HCT116 (cell line): ENCODE data around the gene TARS3. TPM values are rescaled to one million over a fixed set of nuclear protein-coding genes. Genes with fewer than 3 reads are reported as not detected.
A peak's percentile ranks its signal among the peaks of the same experiment; 100 is the strongest.

Source experiments
- ATAC-seq: fragments of 200-7000 bp; cut with Tn5 transposase; 2 replicates; pipeline ENCODE4 v1.9.1; 2020; ENCODE audit warnings: mild to moderate bottlenecking, moderate library complexity
- BruUV-seq: library from RNA; stranded (reverse); fragments of 400-500 nt; replicated peaks from 2 replicates; lab custom pipeline; 2021; lab: Mats Ljungman, UMichigan
- CTCF ChIA-PET: fragments of 300-600 bp; sonication (Branson Sonifier 250); formaldehyde crosslinking; loops from one replicate; lab custom pipeline; 2021; ENCODE audit warnings: antibody characterized with exemption; lab: Charles Lee
- POLR2A ChIA-PET: fragments of 300-600, 350-600 bp; sonication (Branson Sonifier 250); formaldehyde crosslinking; loops from one replicate; lab custom pipeline; 2021; ENCODE audit warnings: antibody characterized with exemption; lab: Charles Lee
- RAD21 ChIA-PET, 2 experiments: fragments of 300-600 bp; sonication (Branson Sonifier 250); formaldehyde crosslinking; loops; one replicate each; lab custom pipeline; 2023; ENCODE audit warnings: low total read pairs in 2 of 2; ENCODE audit not compliant: uncharacterized antibody in 2 of 2, unreplicated experiment in 2 of 2, low non-redundant PET in 1 of 2; lab: Charles Lee
- DNase-seq: peaks from one replicate; pipeline ENCODE4 v3.0.0-alpha.2; 2010; ENCODE audit warnings: low read depth, low spot score
- H2AFZ ChIP-seq: fragments of 200-600 bp; shearing (Covaris generic), sonication (generic); 2 replicates; pipeline ENCODE4 v1.6.1; 2017; ENCODE audit warnings: low read depth, mixed run types, mixed read lengths, antibody characterized with exemption, low read length; ENCODE audit not compliant: poor library complexity, severe bottlenecking
- H3K27ac ChIP-seq: 2 replicates; pipeline ENCODE4 v1.5.1; 2012; ENCODE audit warnings: low read depth, low read length
- H3K27me3 ChIP-seq: fragments of 200-600 bp; sonication (generic); 2 replicates; pipeline ENCODE4 v1.6.1; 2016; ENCODE audit warnings: mixed run types, low read length, mixed read lengths; ENCODE audit not compliant: insufficient read depth
- H3K36me3 ChIP-seq, 2 experiments: fragments of 200-500 bp in 1 of 2; fragments of 200-600 bp in 1 of 2; sonication (Bioruptor generic) in 1 of 2; sonication (generic) in 1 of 2; 2 replicates each; pipeline versions ENCODE4 v1.5.1 to v1.6.1; 2014 to 2016; ENCODE audit warnings: low read length in 2 of 2, inconsistent platforms in 1 of 2, mixed read lengths in 1 of 2, mixed run types in 1 of 2; ENCODE audit not compliant: insufficient read depth in 2 of 2, control insufficient read depth in 1 of 2
- H3K4me1 ChIP-seq, 2 experiments: fragments of 200-600 bp in 1 of 2; sonication (generic) in 1 of 2; 2 replicates each; pipeline versions ENCODE4 v1.5.1 to v1.6.1; 2012 to 2017; ENCODE audit warnings: low read length in 2 of 2, inconsistent platforms in 1 of 2, mild to moderate bottlenecking in 1 of 2, mixed read lengths in 1 of 2, mixed run types in 1 of 2, moderate library complexity in 1 of 2; ENCODE audit not compliant: insufficient read depth in 2 of 2, control insufficient read depth in 1 of 2
- H3K4me2 ChIP-seq: fragments of 200-600 bp; sonication (generic); 2 replicates; pipeline ENCODE4 v1.6.1; 2017; ENCODE audit warnings: mixed run types, low read length, mixed read lengths
- H3K4me3 ChIP-seq, 2 experiments: fragments of 200-600 bp in 1 of 2; sonication (generic) in 1 of 2; replicated peaks in 1 of 2; 2 replicates each; pipeline ENCODE4 v1.5.1; 2011 to 2016; ENCODE audit warnings: low read length in 2 of 2, control low read depth in 1 of 2, low read depth in 1 of 2, mild to moderate bottlenecking in 1 of 2, mixed read lengths in 1 of 2, mixed run types in 1 of 2
- H3K79me2 ChIP-seq: fragments of 200-600 bp; sonication (generic); 2 replicates; pipeline ENCODE4 v1.6.1; 2017; ENCODE audit warnings: mild to moderate bottlenecking, mixed run types, low read length, moderate library complexity, mixed read lengths; ENCODE audit not compliant: insufficient read depth
- H3K9ac ChIP-seq: fragments of 200-600 bp; sonication (generic); 2 replicates; pipeline ENCODE4 v1.6.1; 2016; ENCODE audit warnings: low read length, mixed read lengths
- H3K9me2 ChIP-seq: fragments of 200-600 bp; sonication (generic), shearing (Covaris generic); 2 replicates; pipeline ENCODE4 v1.6.1; 2017; ENCODE audit warnings: mixed run types, mild to moderate bottlenecking, moderate library complexity; ENCODE audit not compliant: insufficient read depth
- H3K9me3 ChIP-seq, 2 experiments: fragments of 200-500 bp in 1 of 2; fragments of 200-600 bp in 1 of 2; sonication (Bioruptor generic) in 1 of 2; sonication (generic) in 1 of 2; 2 replicates each; pipeline ENCODE4 v1.6.1; 2014 to 2017; ENCODE audit warnings: low read length in 2 of 2, mixed read lengths in 2 of 2, inconsistent platforms in 1 of 2, low read depth in 1 of 2, mild to moderate bottlenecking in 1 of 2, mixed run types in 1 of 2, moderate library complexity in 1 of 2; ENCODE audit not compliant: control insufficient read depth in 1 of 2, insufficient read depth in 1 of 2
- H4K20me1 ChIP-seq: fragments of 200-600 bp; sonication (generic), shearing (Covaris generic); 2 replicates; pipeline ENCODE4 v1.6.1; 2017; ENCODE audit warnings: mixed run types, mild to moderate bottlenecking, moderate library complexity; ENCODE audit not compliant: insufficient read depth
- ATF3 ChIP-seq: IDR thresholded peaks from 2 replicates; pipeline ENCODE4 v1.6.1; 2012
- CBX3 ChIP-seq: IDR thresholded peaks from 2 replicates; pipeline ENCODE4 v1.6.1; 2012; ENCODE audit warnings: low read depth
- CEBPB ChIP-seq: IDR thresholded peaks from 2 replicates; pipeline ENCODE4 v1.6.1; 2012; ENCODE audit warnings: low read depth
- CTCF ChIP-seq, 3 experiments: fragments of 200-600 bp in 1 of 3; sonication (generic) in 1 of 3; IDR thresholded peaks in 2 of 3; conservative IDR thresholded peaks in 1 of 3; 2 replicates each; pipeline ENCODE4 v1.5.1; 2012 to 2017; ENCODE audit warnings: low read depth in 2 of 3, low read length in 2 of 3, antibody characterized with exemption in 1 of 3, borderline replicate concordance in 1 of 3, control low read depth in 1 of 3, mild to moderate bottlenecking in 1 of 3, mixed read lengths in 1 of 3, mixed run types in 1 of 3, moderate library complexity in 1 of 3; ENCODE audit not compliant: insufficient read depth in 1 of 3
- EGR1 ChIP-seq: IDR thresholded peaks from 2 replicates; pipeline ENCODE4 v1.6.1; 2012; ENCODE audit warnings: low read depth
- ELF1 ChIP-seq: IDR thresholded peaks from 2 replicates; pipeline ENCODE4 v1.6.1; 2012; ENCODE audit warnings: low read depth, borderline replicate concordance
- EZH2 ChIP-seq: fragments of 200-600 bp; sonication (generic); IDR thresholded peaks from 2 replicates; pipeline ENCODE4 v1.6.1; 2017; ENCODE audit warnings: antibody characterized with exemption, mixed run types
- EZH2phosphoT487 ChIP-seq: fragments of 200-600 bp; IDR thresholded peaks from 2 replicates; pipeline ENCODE4 v1.6.1; 2018; ENCODE audit warnings: antibody characterized with exemption, borderline replicate concordance
- FOSL1 ChIP-seq: IDR thresholded peaks from 2 replicates; pipeline ENCODE4 v1.6.1; 2012; ENCODE audit warnings: low read depth
- JUND ChIP-seq: IDR thresholded peaks from 2 replicates; pipeline ENCODE4 v1.6.1; 2012
- MAX ChIP-seq: IDR thresholded peaks from 2 replicates; pipeline ENCODE4 v1.6.1; 2012
- POLR2A ChIP-seq: IDR thresholded peaks from 2 replicates; pipeline ENCODE4 v1.7.0; 2011; ENCODE audit warnings: borderline replicate concordance; ENCODE audit not compliant: insufficient read depth, insufficient read length; ENCODE audit errors: extremely low read depth
- POLR2AphosphoS5 ChIP-seq: IDR thresholded peaks from 2 replicates; pipeline ENCODE4 v1.6.1; 2011; ENCODE audit warnings: mild to moderate bottlenecking, low read depth, low read length, moderate library complexity
- RAD21 ChIP-seq: IDR thresholded peaks from 2 replicates; pipeline ENCODE4 v1.6.1; 2012; ENCODE audit warnings: low read depth, mild to moderate bottlenecking
- SIN3A ChIP-seq: IDR thresholded peaks from 2 replicates; pipeline ENCODE4 v1.6.1; 2012; ENCODE audit warnings: low read depth
- SP1 ChIP-seq: IDR thresholded peaks from 2 replicates; pipeline ENCODE4 v1.6.1; 2012; ENCODE audit warnings: low read depth
- SRF ChIP-seq: IDR thresholded peaks from 2 replicates; pipeline ENCODE4 v1.6.1; 2012; ENCODE audit warnings: low read depth
- TCF7L2 ChIP-seq: IDR thresholded peaks from 2 replicates; pipeline ENCODE4 v1.7.0; 2011; ENCODE audit warnings: borderline replicate concordance, inconsistent platforms; ENCODE audit not compliant: insufficient read depth, insufficient read length; ENCODE audit errors: extremely low read depth
- YY1 ChIP-seq: IDR thresholded peaks from 2 replicates; pipeline ENCODE4 v1.6.1; 2011; ENCODE audit warnings: low read length, low read depth, moderate library complexity, mild to moderate bottlenecking; ENCODE audit not compliant: insufficient replicate concordance; ENCODE audit errors: extremely low read depth
- ZFX ChIP-seq: fragments of 450-650 bp; IDR thresholded peaks from 2 replicates; pipeline ENCODE4 v1.6.1; 2017
- intact Hi-C: fragments of 100-400 bp; cut with micrococcal nuclease; formaldehyde crosslinking; loops from 2 replicates; pipeline ENCODE4 v1.10.0; 2022
- total RNA-seq: library from RNA; stranded (reverse); gene quantifications from one replicate; pipeline ENCODE4 v1.2.1, GENCODE V29; 2021; ENCODE audit not compliant: unreplicated experiment
- TF ChIP-seq, protein P1 (sequence below): IDR thresholded peaks from 2 replicates; pipeline ENCODE4 v1.6.1; 2011; ENCODE audit warnings: mild to moderate bottlenecking, low read length, moderate library complexity; ENCODE audit not compliant: insufficient replicate concordance; ENCODE audit errors: extremely low read depth

The TARS3 gene
- total RNA-seq, 1 experiment from 2014 or later = 11.1 TPM

- DNase-seq = peak; percentile 73
- H3K9me3 ChIP-seq = no peaks in the 10 kb centered on the region
- H3K27ac ChIP-seq = peak within 1 kb of the TSS; percentile 94
- intact Hi-C loops = no loop called here
- peak within 1 kb of the TSS; percentile 88 to 92 for H3K4me3 ChIP-seq
- H3K9ac ChIP-seq = peak within 1 kb of the TSS; percentile 86
- H3K27me3 ChIP-seq = no peaks in the 10 kb centered on the region
- ATAC-seq = peak; percentile 93
- no TSS peak for BruUV-seq
- peaks cover 47% of the 10 kb centered on the region for H3K79me2 ChIP-seq
- no peaks in the 10 kb centered on the region for H4K20me1 ChIP-seq
- ChIA-PET CTCF (no interaction called here), RAD21 (no interaction called here), POLR2A (no interaction called here)
- H3K4me1 ChIP-seq = peaks cover 6 to 18% of the 10 kb centered on the region in 2 experiments; a peak in 2 of 4 replicates
- H3K4me2 ChIP-seq = peak within 1 kb of the TSS; percentile 86
- no peaks in the 10 kb centered on the region for H3K9me2 ChIP-seq
- peaks cover 7 to 19% of the 10 kb centered on the region in 2 experiments; a peak in 2 of 4 replicates for H3K36me3 ChIP-seq
- H2AFZ ChIP-seq = no peak within 1 kb of the TSS
- peak; percentile 26 for TF ChIP-seq TCF7L2
- TF ChIP-seq FOSL1 = no peak
- TF ChIP-seq RAD21 = peak; percentile 61
- TF ChIP-seq MAX = peak; percentile 91
- TF ChIP-seq SIN3A = peak; percentile 83; the same call in 1 of the 2 replicates
- TF ChIP-seq CTCF (IDR thresholded peaks at IDR 0.05 in 2 of 3, conservative IDR thresholded peaks at IDR 0.05 in 1 of 3; ENCODE audit: borderline replicate concordance in 1 of 3, insufficient read depth in 1 of 3, low read depth in 2 of 3, low read length in 2 of 3) = peak; percentile 45 to 74 (median 61); a peak in 5 of 6 replicates
- peak; percentile 84 for TF ChIP-seq POLR2A
- TF ChIP-seq CBX3 = no peak
- TF ChIP-seq EGR1 = 0 out of 2 replicates have a peak, but pooled peaks have one; percentile 36
- no peak for TF ChIP-seq ATF3
- peak; percentile 91 for TF ChIP-seq POLR2AphosphoS5
- TF ChIP-seq SP1 = no peak; the same call in 1 of the 2 replicates
- peak; percentile 94 for TF ChIP-seq YY1
- no peak for TF ChIP-seq SRF
- TF ChIP-seq EZH2 = no peak
- TF ChIP-seq CEBPB = no peak
- TF ChIP-seq, protein P1, sequence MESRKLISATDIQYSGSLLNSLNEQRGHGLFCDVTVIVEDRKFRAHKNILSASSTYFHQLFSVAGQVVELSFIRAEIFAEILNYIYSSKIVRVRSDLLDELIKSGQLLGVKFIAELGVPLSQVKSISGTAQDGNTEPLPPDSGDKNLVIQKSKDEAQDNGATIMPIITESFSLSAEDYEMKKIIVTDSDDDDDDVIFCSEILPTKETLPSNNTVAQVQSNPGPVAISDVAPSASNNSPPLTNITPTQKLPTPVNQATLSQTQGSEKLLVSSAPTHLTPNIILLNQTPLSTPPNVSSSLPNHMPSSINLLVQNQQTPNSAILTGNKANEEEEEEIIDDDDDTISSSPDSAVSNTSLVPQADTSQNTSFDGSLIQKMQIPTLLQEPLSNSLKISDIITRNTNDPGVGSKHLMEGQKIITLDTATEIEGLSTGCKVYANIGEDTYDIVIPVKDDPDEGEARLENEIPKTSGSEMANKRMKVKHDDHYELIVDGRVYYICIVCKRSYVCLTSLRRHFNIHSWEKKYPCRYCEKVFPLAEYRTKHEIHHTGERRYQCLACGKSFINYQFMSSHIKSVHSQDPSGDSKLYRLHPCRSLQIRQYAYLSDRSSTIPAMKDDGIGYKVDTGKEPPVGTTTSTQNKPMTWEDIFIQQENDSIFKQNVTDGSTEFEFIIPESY = peak; percentile 83
- peak; percentile 72 for TF ChIP-seq ELF1
- no peak for TF ChIP-seq JUND
- no peak for TF ChIP-seq EZH2phosphoT487
- TF ChIP-seq ZFX = peak; percentile 96
Observed at GRCh38 chr15:101652098-101652785, 72.0 kb downstream of the TARS3 start, which contains the start of gene TM2D3. Gene TM2D3, minus strand, starts transcription at chr15:101652381. Its CDS starts 20 bp downstream, at chr15:101652361.
